GM10248 (cell line): ENCODE data around the gene NKAIN2.

Source experiments
- CTCF ChIA-PET: fragments of 300-600 bp; sonication (Branson Sonifier 250); formaldehyde crosslinking; extraction: SDS; loops from one replicate; lab custom pipeline; 2021; ENCODE audit warnings: antibody characterized with exemption; lab: Yijun Ruan, JAX
- POLR2A ChIA-PET: fragments of 350-650 bp; sonication (Branson Sonifier 250); formaldehyde crosslinking; extraction: SDS; loops from one replicate; lab custom pipeline; 2020; ENCODE audit warnings: antibody characterized with exemption; lab: Yijun Ruan, JAX
- DNase-seq: peaks from one replicate; pipeline ENCODE4 v3.0.0; 2012; ENCODE audit errors: extremely low spot score
- CTCF ChIP-seq: IDR thresholded peaks from 2 replicates; pipeline ENCODE4 v1.5.1; 2012; ENCODE audit warnings: mild to moderate bottlenecking, low read depth; ENCODE audit errors: extremely low read depth, missing control alignments, control extremely low read depth

Gene NKAIN2

DNA sequence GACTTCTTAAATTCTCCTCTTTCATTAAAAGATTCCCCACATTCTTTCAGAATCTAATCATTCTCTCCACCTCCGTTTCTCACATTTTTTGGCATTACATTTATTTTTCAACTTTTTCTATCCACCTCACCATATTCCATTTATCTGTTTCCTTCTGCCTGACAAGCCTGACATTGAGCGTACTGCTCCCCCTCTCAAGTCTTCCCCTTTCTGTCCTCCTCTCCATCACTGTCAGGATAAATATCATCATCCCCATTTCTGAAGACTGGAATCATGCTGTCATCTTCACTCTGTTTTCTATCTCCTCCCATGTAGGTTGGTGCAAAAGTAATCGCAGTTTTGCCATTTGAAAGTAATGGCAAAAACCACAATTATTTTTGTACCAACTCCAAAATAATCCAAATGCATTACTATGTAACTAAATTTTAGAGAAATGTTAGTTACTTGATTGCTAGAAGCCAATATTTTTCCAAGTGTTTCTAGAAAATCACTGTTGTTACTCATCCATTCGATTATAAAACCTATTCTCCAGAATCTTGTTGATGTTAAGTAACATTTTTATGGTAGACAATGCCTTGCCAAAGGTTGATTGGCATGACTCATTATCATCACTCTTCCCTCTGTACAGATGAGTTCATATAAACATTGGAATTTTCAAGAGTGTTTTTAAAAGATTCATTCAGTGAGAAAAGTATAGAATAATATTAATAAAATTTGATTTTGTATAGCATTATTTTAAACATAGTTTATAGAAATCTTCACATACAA is 866.2 kb downstream of the NKAIN2 start:
- CTCF ChIA-PET = interaction anchor here (1.7 kb wide), 1 partner anchor 22 kb away, joined by 4 read pairs; no protein-coding TSS in a partner anchor
- no peak for DNase-seq
- POLR2A ChIA-PET = no interaction called here
- no peak for TF ChIP-seq CTCF

GRCh38 chr6:124670801-124671200 is 867.1 kb downstream of the NKAIN2 start:
- TF ChIP-seq CTCF = no peak
- DNase-seq = no peak
- ChIA-PET CTCF (no interaction called here), POLR2A (no interaction called here)

DNA sequence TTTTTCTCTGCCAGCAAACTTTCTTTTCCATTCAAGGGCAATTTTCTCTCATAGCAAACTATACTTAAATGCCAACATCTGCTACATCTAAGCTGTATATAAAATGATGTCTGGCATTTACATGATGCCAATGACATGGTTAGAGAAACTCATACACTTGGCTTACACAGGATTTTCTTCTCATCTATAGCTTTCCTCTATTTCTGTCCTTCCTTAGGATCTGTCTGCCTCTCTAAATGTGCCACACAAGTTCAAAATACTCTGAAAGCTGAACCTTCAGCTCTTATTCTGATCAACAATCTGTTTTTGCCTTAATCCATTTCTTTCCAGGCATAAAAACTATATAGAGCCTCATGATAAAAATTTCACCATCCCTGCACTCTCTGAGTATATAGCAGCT is 867.7 kb downstream of the NKAIN2 start:
- no peak for DNase-seq
- CTCF ChIA-PET = no interaction called here
- no peak for TF ChIP-seq CTCF
- POLR2A ChIA-PET = no interaction called here

DNA sequence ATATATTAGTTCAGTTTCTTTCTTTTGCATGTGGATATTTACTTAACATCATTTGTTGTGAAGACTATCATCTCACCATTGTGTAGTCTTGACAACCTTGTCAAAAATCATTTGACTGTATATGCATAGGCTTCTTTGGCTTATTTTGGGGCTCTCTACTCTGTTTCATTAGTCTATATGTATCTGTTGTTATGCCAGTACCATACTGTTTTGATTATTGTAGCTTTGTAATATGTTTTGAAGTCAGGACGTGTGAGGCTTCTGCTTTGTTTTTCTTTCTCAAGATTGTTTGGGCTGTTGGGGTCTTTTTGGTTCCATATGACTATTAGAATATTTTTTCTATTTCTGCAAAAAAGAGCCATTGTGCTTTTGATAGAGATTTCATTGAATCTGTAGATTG is 870.4 kb downstream of the NKAIN2 start:
- POLR2A ChIA-PET = no interaction called here
- CTCF ChIA-PET = no interaction called here
- TF ChIP-seq CTCF = no peak

GRCh38 chr6:124676033-124676432 is 872.4 kb downstream of the NKAIN2 start:
- TF ChIP-seq CTCF = no peak
- POLR2A ChIA-PET = no interaction called here
- CTCF ChIA-PET = no interaction called here
- no peak for DNase-seq

More for the DNA sequence above, 870.4 kb downstream of the NKAIN2 start:
- DNase-seq = no peak

DNA sequence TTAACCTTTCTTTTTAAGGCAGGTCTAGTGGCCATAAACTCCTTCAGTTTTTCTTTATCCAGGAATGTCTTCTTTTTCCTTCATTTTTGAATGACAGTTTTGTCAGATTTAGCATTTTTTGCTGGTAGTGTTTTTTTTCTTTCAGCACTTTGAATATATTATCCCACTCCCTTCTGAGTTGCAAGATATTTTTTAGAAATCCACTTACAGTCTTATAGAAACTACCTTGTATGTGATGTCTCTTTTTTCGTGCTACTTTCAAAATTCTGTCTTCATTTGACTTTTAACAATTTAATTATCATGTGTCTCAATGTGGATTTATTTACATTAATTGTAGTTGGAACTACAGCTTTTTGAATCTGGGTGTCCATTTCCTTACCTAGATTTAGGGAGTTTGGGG is 874.2 kb downstream of the NKAIN2 start:
- DNase-seq = no peak
- POLR2A ChIA-PET = no interaction called here
- no peak for TF ChIP-seq CTCF
- CTCF ChIA-PET = no interaction called here
